NCI-H128 (cell line): ENCODE results near the gene FLNB.

Experiments used
- DNase-seq: peaks from one replicate; lab custom pipeline; 2025; ENCODE audit not compliant: unreplicated experiment; lab: John Stamatoyannopoulos, UW

Gene FLNB

GRCh38 chr3:58102976-58103451 lies 94.8 kb downstream of the FLNB start:
- no peak for DNase-seq

DNA sequence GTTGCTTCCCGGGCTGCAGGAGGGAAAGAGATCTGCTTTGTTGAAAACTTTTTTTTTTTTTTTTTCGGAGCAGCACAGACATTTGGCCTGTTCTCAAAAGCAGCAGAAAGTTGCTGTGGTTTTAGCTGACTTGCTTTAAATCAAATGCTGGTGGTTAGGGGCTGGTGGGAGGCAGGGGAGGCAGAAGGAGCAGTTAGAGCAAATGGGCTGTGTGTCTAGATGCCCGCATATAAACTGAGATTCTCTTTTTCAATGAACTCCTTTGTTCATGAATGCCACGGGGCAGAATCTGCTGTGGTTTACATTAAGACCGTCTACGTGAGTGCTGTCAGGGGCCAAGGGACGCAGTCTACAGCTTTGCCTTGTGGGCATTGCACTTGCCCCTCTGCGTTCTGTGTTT lies 95.9 kb downstream of the FLNB start:
- DNase-seq, result no peak

DNA sequence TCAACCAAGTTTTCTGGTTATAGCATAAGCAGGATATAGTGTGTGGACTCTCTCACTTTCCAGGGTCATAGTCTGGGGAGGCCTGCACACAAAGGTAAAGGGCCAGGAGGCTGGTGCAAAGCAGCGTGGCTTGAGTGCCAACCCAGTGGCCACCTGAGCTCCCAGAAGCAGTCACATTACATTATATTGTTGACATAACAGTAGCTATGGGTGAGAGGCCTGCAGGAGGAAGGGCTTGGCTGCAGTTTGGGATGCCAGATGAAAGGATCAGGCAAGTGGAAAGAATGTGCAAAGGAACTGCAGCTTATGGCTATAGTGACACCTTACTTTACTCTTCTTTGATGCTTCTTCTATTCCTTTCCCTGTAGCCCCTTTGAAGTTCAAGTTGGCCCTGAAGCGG lies 96.5 kb downstream of the FLNB start:
- DNase-seq, result no peak

- no peak for DNase-seq
These were observed 97.0 kb downstream of the FLNB start for GRCh38 chr3:58105196-58105595.

- no peak for DNase-seq
These were observed 97.8 kb downstream of the FLNB start for GRCh38 chr3:58106061-58106460.

DNA sequence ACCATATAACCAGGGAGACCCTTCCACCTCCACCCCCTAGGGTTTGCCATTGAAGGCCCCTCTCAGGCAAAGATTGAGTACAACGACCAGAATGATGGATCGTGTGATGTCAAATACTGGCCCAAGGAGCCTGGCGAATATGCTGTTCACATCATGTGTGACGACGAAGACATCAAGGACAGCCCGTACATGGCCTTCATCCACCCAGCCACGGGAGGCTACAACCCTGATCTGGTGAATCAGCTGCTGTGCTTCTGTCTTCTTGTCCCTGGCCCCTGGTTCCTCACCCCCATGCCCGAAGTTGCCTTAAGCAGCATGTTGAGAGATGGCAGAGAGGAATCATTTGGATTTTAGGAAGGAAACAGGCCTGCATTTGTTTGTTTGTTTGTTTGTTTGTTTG lies 98.4 kb downstream of the FLNB start:
- no peak for DNase-seq

- DNase-seq, result no peak
These were observed 99.4 kb downstream of the FLNB start for GRCh38 chr3:58107597-58107996.

GRCh38 chr3:58109752-58110151 lies 101.5 kb downstream of the FLNB start:
- no peak for DNase-seq

DNA sequence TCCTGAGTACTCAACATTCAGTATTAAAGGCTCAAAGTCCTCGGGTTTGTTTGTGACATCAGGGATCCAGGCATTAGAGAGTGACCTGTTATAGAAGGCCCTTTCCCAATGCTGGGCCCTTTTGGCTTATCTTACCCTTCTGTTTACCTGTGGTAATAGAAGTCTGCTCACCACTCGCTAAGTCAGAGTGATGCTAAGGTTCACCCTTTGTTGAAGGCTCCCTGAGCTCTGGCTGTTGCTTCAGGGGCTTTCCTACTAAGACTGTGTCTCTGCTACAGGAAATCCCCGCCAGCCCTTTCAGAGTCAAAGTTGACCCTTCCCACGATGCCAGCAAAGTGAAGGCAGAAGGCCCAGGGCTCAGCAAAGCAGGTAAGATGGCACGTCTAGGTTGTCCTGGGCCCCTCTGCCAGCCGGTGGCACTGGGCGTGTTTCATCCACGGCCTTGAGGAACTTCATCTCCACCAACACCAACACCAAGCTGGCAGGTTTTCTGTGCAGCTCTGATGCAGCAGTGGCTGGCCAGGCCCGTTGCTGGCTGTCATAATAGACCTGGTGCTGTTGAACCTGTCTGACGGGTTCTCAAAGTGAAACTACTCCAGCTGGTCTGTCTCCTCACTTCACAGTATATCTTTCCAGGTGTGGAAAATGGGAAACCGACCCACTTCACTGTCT lies 103.4 kb downstream of the FLNB start:
- peak; percentile 1 for DNase-seq

- no peak for DNase-seq
These were observed 103.9 kb downstream of the FLNB start for GRCh38 chr3:58112185-58112535.

- DNase-seq, result no peak
These were observed 107.0 kb downstream of the FLNB start for GRCh38 chr3:58115175-58115574.

- DNase-seq, result no peak
These were observed 108.1 kb downstream of the FLNB start for GRCh38 chr3:58116161-58116955.

DNA sequence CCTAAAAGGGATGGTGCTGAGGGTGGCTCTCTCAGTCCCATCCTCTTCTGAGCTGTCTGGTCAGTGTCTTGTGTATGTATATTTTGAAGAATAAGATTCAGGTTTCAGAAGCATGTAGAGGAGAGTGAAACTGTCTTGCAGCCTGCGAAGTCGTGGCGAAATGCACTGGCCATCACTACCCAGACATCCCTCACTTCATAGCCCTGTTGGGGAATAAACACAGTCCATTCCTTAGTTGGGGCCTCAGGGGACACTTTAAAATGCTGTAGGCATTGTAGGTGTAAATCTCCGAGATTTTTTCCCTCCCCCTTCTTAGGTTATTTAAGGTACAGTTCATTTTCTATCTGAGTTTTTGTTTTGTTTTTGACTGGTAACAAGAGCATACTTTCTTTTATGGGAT lies 108.8 kb downstream of the FLNB start:
- no peak for DNase-seq

- no peak for DNase-seq
These were observed 109.4 kb downstream of the FLNB start for GRCh38 chr3:58117561-58118181.

DNA sequence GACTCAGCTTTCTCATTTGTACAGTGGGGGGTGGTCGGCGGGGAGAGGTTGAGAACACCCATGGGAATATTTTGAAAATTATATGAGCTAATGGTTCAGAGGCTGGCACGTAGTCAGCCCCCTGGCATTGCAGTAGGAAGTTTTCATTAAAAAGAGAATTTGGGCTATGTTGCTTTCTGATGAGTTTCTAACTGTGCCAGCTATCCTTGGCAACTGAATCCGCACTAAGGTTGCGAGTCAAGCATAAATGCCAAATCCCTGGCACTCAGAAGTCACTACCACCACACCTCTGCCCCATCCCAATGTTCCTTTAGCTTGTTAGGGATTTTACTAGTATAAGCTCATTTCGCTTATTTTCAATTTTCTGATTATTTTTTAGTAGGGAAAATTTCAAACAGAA lies 111.0 kb downstream of the FLNB start:
- no peak for DNase-seq

DNA sequence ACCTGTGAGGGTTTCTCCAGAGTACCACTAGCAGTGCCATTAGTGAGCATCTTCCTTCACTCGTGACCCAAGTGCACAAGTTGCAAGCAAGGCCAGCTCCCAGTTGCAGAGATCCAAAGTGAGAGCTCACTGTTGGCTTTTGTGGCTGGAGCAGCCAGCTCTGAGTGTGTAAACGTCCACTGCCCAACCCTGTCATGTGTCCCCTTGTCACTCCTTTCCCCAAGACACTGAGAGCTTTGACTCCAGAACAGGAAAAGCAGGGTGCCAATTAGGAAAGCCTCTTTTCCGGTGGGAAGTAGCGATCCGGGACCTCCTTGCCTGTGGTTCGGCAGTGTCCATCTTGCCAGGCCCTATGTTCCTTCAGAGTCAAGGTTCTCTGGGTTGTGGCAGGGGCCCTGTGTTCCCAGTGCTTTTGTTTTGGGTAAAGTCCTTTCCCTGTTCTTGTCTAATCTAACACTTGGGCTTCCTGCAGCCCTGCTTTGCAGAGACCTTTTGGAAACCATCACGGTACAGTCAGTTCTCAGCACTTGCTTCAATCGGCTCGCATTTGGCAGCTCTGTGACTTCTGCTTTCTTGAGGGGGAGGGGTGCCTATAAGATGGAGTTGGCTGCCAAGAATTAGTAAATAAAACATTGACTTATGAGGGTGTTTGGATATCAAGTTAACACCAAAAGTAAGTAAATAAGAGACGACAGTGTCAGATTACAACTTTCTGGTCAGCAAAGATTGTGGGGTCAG lies 112.0 kb downstream of the FLNB start:
- no peak for DNase-seq

DNA sequence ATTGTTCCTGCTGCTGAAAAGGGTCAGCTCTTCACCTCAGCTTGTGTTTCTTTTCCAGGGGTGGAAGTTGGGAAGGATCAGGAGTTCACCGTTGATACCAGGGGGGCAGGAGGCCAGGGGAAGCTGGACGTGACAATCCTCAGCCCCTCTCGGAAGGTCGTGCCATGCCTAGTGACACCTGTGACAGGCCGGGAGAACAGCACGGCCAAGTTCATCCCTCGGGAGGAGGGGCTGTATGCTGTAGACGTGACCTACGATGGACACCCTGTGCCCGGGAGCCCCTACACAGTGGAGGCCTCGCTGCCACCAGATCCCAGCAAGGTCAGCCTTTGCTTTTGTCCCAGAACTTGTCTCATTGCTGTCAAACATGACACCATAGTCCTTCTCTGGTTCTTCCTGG lies 113.0 kb downstream of the FLNB start:
- no peak for DNase-seq

DNA sequence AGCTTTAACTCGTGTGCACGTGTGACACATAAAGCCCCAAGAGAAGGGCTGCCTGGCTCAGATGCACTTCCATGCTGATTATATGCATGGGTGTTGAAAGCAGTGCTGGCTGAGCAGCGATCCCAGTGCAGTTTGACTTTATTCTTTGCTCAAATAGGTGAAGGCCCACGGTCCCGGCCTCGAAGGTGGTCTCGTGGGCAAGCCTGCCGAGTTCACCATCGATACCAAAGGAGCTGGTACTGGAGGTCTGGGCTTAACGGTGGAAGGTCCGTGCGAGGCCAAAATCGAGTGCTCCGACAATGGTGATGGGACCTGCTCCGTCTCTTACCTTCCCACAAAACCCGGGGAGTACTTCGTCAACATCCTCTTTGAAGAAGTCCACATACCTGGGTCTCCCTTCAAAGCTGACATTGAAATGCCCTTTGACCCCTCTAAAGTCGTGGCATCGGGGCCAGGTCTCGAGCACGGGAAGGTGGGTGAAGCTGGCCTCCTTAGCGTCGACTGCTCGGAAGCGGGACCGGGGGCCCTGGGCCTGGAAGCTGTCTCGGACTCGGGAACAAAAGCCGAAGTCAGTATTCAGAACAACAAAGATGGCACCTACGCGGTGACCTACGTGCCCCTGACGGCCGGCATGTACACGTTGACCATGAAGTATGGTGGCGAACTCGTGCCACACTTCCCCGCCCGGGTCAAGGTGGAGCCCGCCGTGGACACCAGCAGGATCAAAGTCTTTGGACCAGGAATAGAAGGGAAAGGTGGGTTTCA lies 114.9 kb downstream of the FLNB start:
- no peak for DNase-seq

DNA sequence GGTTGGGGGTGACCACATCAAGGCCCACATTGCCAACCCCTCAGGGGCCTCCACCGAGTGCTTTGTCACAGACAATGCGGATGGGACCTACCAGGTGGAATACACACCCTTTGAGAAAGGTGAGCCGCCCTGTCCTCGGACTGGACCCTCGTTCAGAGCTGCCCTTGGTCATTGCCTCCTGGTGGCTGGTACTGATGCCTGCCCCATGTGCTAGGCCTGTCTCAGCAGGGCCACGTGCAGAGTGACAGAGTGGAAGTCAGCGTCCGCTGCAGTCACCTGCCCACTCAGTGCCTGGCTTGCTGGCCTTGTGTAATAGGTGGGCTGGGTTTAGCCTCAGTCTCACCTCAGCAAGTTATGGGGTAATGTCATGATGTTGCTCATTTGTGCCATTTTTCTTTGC lies 116.2 kb downstream of the FLNB start:
- no peak for DNase-seq

- DNase-seq, result no peak
These were observed 121.0 kb downstream of the FLNB start for GRCh38 chr3:58129041-58129770.
